Coronary artery (tissue), 2 donors: ENCODE results near the gene CPNE4.

Source experiments
- DNase-seq: peaks from one replicate; pipeline ENCODE4 v3.0.0-alpha.2; 2017; ENCODE audit warnings: low spot score
- H3K27ac ChIP-seq, 2 donors: fragments of 200-600 bp; sonication (generic); one replicate each; pipeline ENCODE4 v1.5.1; 2016 to 2019
- H3K4me3 ChIP-seq: fragments of 200-600 bp; sonication (generic); 2 replicates; pipeline ENCODE4 v1.5.1; 2016; ENCODE audit warnings: mild to moderate bottlenecking, moderate library complexity
- TF ChIP-seq, protein P1 (sequence below): fragments of 200-600 bp; sonication (generic); IDR thresholded peaks from one replicate; pipeline ENCODE4 v1.5.1; 2019; ENCODE audit warnings: antibody characterized with exemption

CPNE4 gene

GRCh38 chr3:131944676-131945075 is 90.1 kb downstream of the CPNE4 start:
- H3K4me3 ChIP-seq = no peak overlapping the region
- H3K27ac ChIP-seq = no peak overlapping the region
- TF ChIP-seq, protein P1, sequence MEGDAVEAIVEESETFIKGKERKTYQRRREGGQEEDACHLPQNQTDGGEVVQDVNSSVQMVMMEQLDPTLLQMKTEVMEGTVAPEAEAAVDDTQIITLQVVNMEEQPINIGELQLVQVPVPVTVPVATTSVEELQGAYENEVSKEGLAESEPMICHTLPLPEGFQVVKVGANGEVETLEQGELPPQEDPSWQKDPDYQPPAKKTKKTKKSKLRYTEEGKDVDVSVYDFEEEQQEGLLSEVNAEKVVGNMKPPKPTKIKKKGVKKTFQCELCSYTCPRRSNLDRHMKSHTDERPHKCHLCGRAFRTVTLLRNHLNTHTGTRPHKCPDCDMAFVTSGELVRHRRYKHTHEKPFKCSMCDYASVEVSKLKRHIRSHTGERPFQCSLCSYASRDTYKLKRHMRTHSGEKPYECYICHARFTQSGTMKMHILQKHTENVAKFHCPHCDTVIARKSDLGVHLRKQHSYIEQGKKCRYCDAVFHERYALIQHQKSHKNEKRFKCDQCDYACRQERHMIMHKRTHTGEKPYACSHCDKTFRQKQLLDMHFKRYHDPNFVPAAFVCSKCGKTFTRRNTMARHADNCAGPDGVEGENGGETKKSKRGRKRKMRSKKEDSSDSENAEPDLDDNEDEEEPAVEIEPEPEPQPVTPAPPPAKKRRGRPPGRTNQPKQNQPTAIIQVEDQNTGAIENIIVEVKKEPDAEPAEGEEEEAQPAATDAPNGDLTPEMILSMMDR = no peak
- no peak for DNase-seq

DNA sequence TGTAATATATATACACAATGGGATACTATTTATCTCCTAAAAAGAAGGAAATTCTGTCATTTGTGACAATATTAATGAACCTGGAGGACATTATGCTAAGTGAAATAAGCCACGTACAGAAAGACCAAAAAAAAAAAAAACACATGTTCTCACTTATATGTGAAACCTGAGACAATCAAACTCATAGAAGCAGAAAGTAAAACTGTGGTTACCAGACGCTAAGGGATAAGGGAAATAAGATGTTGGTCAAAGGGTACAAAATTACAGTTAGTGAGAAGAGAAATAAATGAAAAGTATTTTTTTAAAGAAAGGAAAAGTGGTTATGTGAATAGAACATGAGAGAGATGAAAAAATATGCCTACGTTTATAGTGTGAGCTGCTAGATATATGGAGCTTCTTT is 101.1 kb downstream of the CPNE4 start:
- Histone ChIP-seq H3K4me3 (no peak overlapping the region), H3K27ac (no peak overlapping the region)
- DNase-seq = no peak
- TF ChIP-seq, protein P1 = no peak

GRCh38 chr3:131928593-131928992 is 106.2 kb downstream of the CPNE4 start:
- TF ChIP-seq, protein P1 = no peak
- H3K27ac ChIP-seq = no peak overlapping the region
- no peak for DNase-seq

GRCh38 chr3:131925571-131925970 is 109.2 kb downstream of the CPNE4 start:
- H3K4me3 ChIP-seq = no peak overlapping the region
- DNase-seq = no peak
- no peak overlapping the region for H3K27ac ChIP-seq
- TF ChIP-seq, protein P1 = no peak

More at GRCh38 chr3:131928593-131928992, 106.2 kb downstream of the CPNE4 start:
- H3K4me3 ChIP-seq = no peak overlapping the region

GRCh38 chr3:131922356-131922755 is 112.5 kb downstream of the CPNE4 start:
- Histone ChIP-seq H3K27ac (no peak overlapping the region), H3K4me3 (no peak overlapping the region)
- no peak for DNase-seq
- TF ChIP-seq, protein P1 = no peak

DNA sequence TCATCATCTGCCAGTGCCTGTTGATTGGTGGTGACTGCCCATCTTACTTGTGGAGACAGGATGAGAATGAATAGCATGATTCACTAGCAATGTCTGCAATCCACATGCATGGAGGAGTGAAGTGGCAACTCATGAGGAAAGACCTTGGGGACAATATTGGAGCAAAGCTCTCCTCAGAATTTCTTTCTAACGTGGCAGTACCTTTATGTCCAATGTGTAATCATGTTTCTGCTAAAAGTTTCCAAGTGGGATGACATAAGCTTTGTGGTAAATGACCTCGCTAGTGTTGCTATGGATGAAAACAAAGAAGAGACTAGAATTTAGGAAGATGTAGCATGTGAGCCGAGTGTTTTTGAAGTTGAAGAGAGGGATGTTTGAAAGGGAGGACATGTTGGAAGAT is 117.8 kb downstream of the CPNE4 start:
- Histone ChIP-seq H3K4me3 (no peak overlapping the region), H3K27ac (no peak overlapping the region)
- TF ChIP-seq, protein P1 = no peak
- DNase-seq = no peak

GRCh38 chr3:131914090-131914691 is 120.6 kb downstream of the CPNE4 start:
- no peak for DNase-seq
- TF ChIP-seq, protein P1 = no peak
- Histone ChIP-seq H3K27ac (no peak overlapping the region), H3K4me3 (no peak overlapping the region)
